Panc1 (cell line): ENCODE results near the gene RHOA. TPM values are rescaled to one million over a fixed set of nuclear protein-coding genes. Genes with fewer than 3 reads are reported as not detected.

Experiments
- ATAC-seq: fragments of 200-7000 bp; cut with Tn5 transposase; 2 replicates; pipeline ENCODE4 v1.9.1; 2020; ENCODE audit warnings: mild to moderate bottlenecking, moderate library complexity
- BruUV-seq: library from RNA; stranded (reverse); fragments of 400-500 nt; replicated peaks from 2 replicates; lab custom pipeline; 2021; lab: Mats Ljungman, UMichigan
- CTCF ChIA-PET: fragments of 300-600 bp; sonication (Branson Sonifier 250); formaldehyde crosslinking; loops from one replicate; lab custom pipeline; 2022; ENCODE audit warnings: antibody characterized with exemption; lab: Charles Lee
- POLR2A ChIA-PET: fragments of 300-600 bp; sonication (Branson Sonifier 250); formaldehyde crosslinking; loops from one replicate; lab custom pipeline; 2022; ENCODE audit warnings: antibody characterized with exemption; lab: Charles Lee
- DNase-seq: peaks from one replicate; pipeline ENCODE4 v3.0.0-alpha.2; 2010; ENCODE audit warnings: low read depth, low spot score
- H3K27ac ChIP-seq: 2 replicates; pipeline ENCODE4 v1.5.1; 2011; ENCODE audit warnings: mild to moderate bottlenecking, low read length, inconsistent platforms
- H3K27me3 ChIP-seq: fragments of 200-500 bp; sonication (Bioruptor generic); 2 replicates; pipeline ENCODE4 v1.6.0; 2014; ENCODE audit warnings: low read length, inconsistent platforms; ENCODE audit not compliant: control insufficient read depth, insufficient read depth
- H3K36me3 ChIP-seq: fragments of 200-500 bp; sonication (Bioruptor generic); 2 replicates; pipeline ENCODE4 v1.5.1; 2014; ENCODE audit warnings: inconsistent platforms, mild to moderate bottlenecking, low read length, moderate library complexity; ENCODE audit not compliant: control insufficient read depth, insufficient read depth
- H3K4me1 ChIP-seq: 2 replicates; pipeline ENCODE4 v1.5.1; 2011; ENCODE audit warnings: inconsistent platforms, mild to moderate bottlenecking, low read length, moderate library complexity; ENCODE audit not compliant: control insufficient read depth, insufficient read depth
- H3K4me3 ChIP-seq, 2 experiments: 2 replicates each; pipeline ENCODE4 v1.5.1; 2011 to 2012; ENCODE audit warnings: low read depth in 2 of 2, low read length in 2 of 2, mild to moderate bottlenecking in 2 of 2, inconsistent platforms in 1 of 2, moderate library complexity in 1 of 2
- H3K9me3 ChIP-seq: fragments of 200-500 bp; sonication (Bioruptor generic); 2 replicates; pipeline ENCODE4 v1.5.1; 2014; ENCODE audit warnings: low read depth, mild to moderate bottlenecking, inconsistent platforms, low read length, moderate library complexity; ENCODE audit not compliant: control insufficient read depth, insufficient read depth
- POLR2AphosphoS5 ChIP-seq: IDR thresholded peaks from 2 replicates; pipeline ENCODE4 v1.6.1; 2012; ENCODE audit warnings: mild to moderate bottlenecking, low read depth, low read length, moderate library complexity
- SIN3A ChIP-seq: IDR thresholded peaks from 2 replicates; pipeline ENCODE4 v1.6.1; 2012; ENCODE audit warnings: low read depth, mild to moderate bottlenecking, low read length, moderate library complexity, borderline replicate concordance; ENCODE audit not compliant: insufficient read depth
- TCF7L2 ChIP-seq: IDR thresholded peaks from 2 replicates; pipeline ENCODE4 v1.6.1; 2011; ENCODE audit warnings: mild to moderate bottlenecking, low read depth, low read length, inconsistent platforms
- in situ Hi-C: cut with HindIII; loops from 2 replicates; pipeline ENCODE4 v1.10.0; 2016; ENCODE audit warnings: low sequenced_read_pairs, low pct_unique_long_range_greater_than_20kb
- intact Hi-C: fragments of 100-400 bp; cut with micrococcal nuclease; formaldehyde crosslinking; loops from one replicate; pipeline ENCODE4 v1.10.0; 2022; ENCODE audit not compliant: unreplicated experiment
- total RNA-seq: library from RNA; stranded (reverse); gene quantifications from one replicate; pipeline ENCODE4 v1.2.1, GENCODE V29; 2021; ENCODE audit not compliant: unreplicated experiment
- TF ChIP-seq, protein P1 (sequence below): fragments of 450-650 bp; IDR thresholded peaks from 2 replicates; pipeline ENCODE4 v1.5.1; 2017; ENCODE audit warnings: mild to moderate bottlenecking
- TF ChIP-seq, protein P2 (sequence below), 2 experiments: IDR thresholded peaks; 2 replicates each; pipeline ENCODE4 v1.6.1; 2011 to 2012; ENCODE audit warnings: low read depth in 2 of 2, control low read depth in 1 of 2, low read length in 1 of 2, mild to moderate bottlenecking in 1 of 2, moderate library complexity in 1 of 2; ENCODE audit not compliant: insufficient read depth in 1 of 2

The RHOA gene
- total RNA-seq, 1 experiment from 2014 or later: 296 TPM

DNA sequence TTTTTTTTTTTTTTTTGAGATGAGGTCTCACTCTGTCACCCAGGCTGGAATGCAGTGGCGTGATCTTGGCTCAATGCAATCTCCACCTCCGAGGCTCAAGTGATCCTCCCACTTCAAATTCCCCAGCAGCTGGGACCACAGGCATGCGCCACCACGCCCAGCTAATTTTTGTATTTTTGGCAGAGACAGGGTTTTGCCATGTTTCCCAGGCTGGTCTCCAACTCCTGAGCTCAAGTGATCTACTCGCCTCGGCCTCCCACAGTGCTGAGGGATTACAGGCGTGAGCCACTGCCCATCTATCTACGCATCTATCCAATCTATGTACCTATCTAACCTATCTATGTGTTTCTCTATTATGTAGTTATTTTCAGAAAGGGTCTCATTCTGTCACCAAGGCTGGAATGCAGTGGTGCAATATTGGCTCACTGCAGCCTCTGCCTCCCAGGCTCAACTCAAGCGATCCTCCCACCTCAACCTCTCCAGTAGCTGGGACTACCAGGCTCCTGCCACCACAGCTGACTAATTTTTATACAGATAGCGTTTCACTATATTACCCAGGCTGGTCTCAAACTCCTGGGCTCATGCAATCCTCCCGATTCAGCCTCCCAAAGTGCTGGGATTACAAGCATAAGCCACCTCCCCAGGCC, 33.4 kb downstream of the RHOA start:
- H3K4me3 ChIP-seq: no peak overlapping the region
- DNase-seq: no peak
- 0 out of 2 replicates have a peak, but pooled peaks cover 2% of the 10 kb centered on the region for H3K36me3 ChIP-seq
- no TSS peak for BruUV-seq
- ChIA-PET CTCF (no interaction called here), POLR2A (no interaction called here)
- no peaks in the 10 kb centered on the region for H3K27me3 ChIP-seq
- intact Hi-C loops: no loop called here
- H3K4me1 ChIP-seq: no peaks in the 10 kb centered on the region
- no peak for ATAC-seq
- in situ Hi-C loops: no loop called here
- no peaks in the 10 kb centered on the region; the same call in 1 of the 2 replicates for H3K9me3 ChIP-seq
- H3K27ac ChIP-seq: no peak overlapping the region
- TF ChIP-seq, protein P1, sequence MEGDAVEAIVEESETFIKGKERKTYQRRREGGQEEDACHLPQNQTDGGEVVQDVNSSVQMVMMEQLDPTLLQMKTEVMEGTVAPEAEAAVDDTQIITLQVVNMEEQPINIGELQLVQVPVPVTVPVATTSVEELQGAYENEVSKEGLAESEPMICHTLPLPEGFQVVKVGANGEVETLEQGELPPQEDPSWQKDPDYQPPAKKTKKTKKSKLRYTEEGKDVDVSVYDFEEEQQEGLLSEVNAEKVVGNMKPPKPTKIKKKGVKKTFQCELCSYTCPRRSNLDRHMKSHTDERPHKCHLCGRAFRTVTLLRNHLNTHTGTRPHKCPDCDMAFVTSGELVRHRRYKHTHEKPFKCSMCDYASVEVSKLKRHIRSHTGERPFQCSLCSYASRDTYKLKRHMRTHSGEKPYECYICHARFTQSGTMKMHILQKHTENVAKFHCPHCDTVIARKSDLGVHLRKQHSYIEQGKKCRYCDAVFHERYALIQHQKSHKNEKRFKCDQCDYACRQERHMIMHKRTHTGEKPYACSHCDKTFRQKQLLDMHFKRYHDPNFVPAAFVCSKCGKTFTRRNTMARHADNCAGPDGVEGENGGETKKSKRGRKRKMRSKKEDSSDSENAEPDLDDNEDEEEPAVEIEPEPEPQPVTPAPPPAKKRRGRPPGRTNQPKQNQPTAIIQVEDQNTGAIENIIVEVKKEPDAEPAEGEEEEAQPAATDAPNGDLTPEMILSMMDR: no peak
- TF ChIP-seq, protein P2, sequence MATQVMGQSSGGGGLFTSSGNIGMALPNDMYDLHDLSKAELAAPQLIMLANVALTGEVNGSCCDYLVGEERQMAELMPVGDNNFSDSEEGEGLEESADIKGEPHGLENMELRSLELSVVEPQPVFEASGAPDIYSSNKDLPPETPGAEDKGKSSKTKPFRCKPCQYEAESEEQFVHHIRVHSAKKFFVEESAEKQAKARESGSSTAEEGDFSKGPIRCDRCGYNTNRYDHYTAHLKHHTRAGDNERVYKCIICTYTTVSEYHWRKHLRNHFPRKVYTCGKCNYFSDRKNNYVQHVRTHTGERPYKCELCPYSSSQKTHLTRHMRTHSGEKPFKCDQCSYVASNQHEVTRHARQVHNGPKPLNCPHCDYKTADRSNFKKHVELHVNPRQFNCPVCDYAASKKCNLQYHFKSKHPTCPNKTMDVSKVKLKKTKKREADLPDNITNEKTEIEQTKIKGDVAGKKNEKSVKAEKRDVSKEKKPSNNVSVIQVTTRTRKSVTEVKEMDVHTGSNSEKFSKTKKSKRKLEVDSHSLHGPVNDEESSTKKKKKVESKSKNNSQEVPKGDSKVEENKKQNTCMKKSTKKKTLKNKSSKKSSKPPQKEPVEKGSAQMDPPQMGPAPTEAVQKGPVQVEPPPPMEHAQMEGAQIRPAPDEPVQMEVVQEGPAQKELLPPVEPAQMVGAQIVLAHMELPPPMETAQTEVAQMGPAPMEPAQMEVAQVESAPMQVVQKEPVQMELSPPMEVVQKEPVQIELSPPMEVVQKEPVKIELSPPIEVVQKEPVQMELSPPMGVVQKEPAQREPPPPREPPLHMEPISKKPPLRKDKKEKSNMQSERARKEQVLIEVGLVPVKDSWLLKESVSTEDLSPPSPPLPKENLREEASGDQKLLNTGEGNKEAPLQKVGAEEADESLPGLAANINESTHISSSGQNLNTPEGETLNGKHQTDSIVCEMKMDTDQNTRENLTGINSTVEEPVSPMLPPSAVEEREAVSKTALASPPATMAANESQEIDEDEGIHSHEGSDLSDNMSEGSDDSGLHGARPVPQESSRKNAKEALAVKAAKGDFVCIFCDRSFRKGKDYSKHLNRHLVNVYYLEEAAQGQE (IDR thresholded peaks at IDR 0.05; ENCODE audit: insufficient read depth in 1 of 2, low read depth in 2 of 2, low read length in 1 of 2): no peak
- TF ChIP-seq SIN3A (no peak), POLR2AphosphoS5 (no peak), TCF7L2 (no peak)

DNA sequence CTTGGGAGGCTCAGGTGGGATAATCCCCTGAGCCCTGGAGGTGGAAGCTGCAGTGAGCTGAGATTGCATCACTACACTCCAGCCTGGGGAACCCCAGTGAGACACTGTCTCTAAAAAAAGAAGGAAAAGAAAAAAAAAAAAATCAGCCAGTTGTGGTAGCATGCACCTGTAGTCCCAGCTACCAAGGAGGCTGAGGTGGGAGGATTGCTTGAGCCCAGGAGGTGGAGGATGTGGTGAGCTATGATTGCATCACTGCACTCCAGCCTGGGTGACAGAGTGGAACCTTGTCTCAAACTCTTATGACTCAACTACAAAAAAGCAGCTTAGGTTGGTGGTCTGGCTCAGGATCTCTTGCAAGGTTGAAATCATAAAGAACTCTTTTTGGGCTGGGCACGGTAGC, 34.3 kb downstream of the RHOA start:
- TF ChIP-seq TCF7L2: no peak
- TF ChIP-seq, protein P1: no peak
- in situ Hi-C loops: no loop called here
- Histone ChIP-seq H3K27me3 (no peaks in the 10 kb centered on the region), H3K27ac (no peak overlapping the region), H3K36me3 (0 out of 2 replicates have a peak, but pooled peaks cover 2% of the 10 kb centered on the region), H3K4me1 (no peaks in the 10 kb centered on the region), H3K4me3 (no peak overlapping the region), H3K9me3 (no peaks in the 10 kb centered on the region; the same call in 1 of the 2 replicates)
- POLR2A ChIA-PET: no interaction called here
- no TSS peak for BruUV-seq
- intact Hi-C loops: no loop called here
- DNase-seq (no peak), ATAC-seq (no peak)
- CTCF ChIA-PET: no interaction called here
